K562 (cell line): Measurements from ENCODE around the gene SLC25A21. TPM values are rescaled to one million over a fixed set of nuclear protein-coding genes. Genes with fewer than 3 reads are reported as not detected.

Source experiments
- CBFB ChIP-seq: sonication (generic); formaldehyde crosslinking; IDR thresholded peaks from 2 replicates; pipeline ENCODE4 v1.4.0; 2020; ENCODE audit warnings: mild to moderate bottlenecking, missing genetic modification reagents
- FUS ChIP-seq: fragments of 200-400 bp; formaldehyde crosslinking; optimal IDR thresholded peaks from 2 replicates; pipeline ENCODE3; 2017; ENCODE audit warnings: low read depth, low read length
- ZBTB40 ChIP-seq, 2 experiments: fragments of 450-650 bp in 1 of 2; sonication (generic) in 1 of 2; formaldehyde crosslinking in 1 of 2; IDR thresholded peaks; 2 replicates each; pipeline versions ENCODE4 v1.7.1 to v1.9.0; 2016 to 2022; ENCODE audit warnings: inconsistent platforms in 1 of 2, mild to moderate bottlenecking in 1 of 2, missing genetic modification reagents in 1 of 2
- ZNF24 ChIP-seq: fragments of 450-650 bp; IDR thresholded peaks from 2 replicates; pipeline ENCODE4 v1.6.1; 2016
- ZNF41 ChIP-seq: fragments of 250-450 bp; sonication (Bioruptor Pico); conservative IDR thresholded peaks from 2 replicates; pipeline ENCODE4 v1.4.0; 2020; ENCODE audit warnings: mild to moderate bottlenecking
- ZNF785 ChIP-seq: fragments of 250-450 bp; sonication (Bioruptor Pico); IDR thresholded peaks from 2 replicates; pipeline ENCODE4 v1.4.0; 2020; ENCODE audit warnings: mild to moderate bottlenecking
- polyA plus RNA-seq, 8 experiments: library from polyadenylated mRNA; depleted of rRNA in 4 of 8; stranded (reverse) in 5 of 8; unstranded in 3 of 8; fragments of >200 nt; fragmentation: Nextera tagmentation in 2 of 8; fragmentation: Illumina TruSeq in 1 of 8; extraction: Ambion mirVana in 2 of 8; extraction: Trizol in 1 of 8; gene quantifications; 2 replicates each; pipeline versions ENCODE4 v1.2.1 to v1.2.3, GENCODE V29; 2011 to 2014; ENCODE audit warnings: inconsistent platforms in 1 of 8, missing spikeins in 1 of 8
- total RNA-seq, 7 experiments: library from RNA; depleted of rRNA in 6 of 7; stranded (reverse); fragments of >200 nt in 6 of 7; fragmentation: Illumina TruSeq in 2 of 7; extraction: Trizol in 2 of 7; gene quantifications; 2 replicates each; pipeline versions ENCODE4 v1.2.1 to v1.2.3, GENCODE V29; 2011 to 2021; ENCODE audit warnings: low replicate concordance in 1 of 7

The SLC25A21 gene
- total and polyA plus RNA-seq, 9 of the 15 experiments (the other 6 are each of a cell fraction or from before 2014, with no cell fraction given) = 15.2 to 46.7 (median 28.7) TPM

GRCh38 chr14:37098132-37098531 lies 74.3 kb downstream of the SLC25A21 start (continued):
- no peak for TF ChIP-seq ZBTB40 (IDR thresholded peaks at IDR 0.05)
- TF ChIP-seq ZBTB40 (CRISPR knock-in tag; IDR thresholded peaks at IDR 0.05) = no peak
- no peak for TF ChIP-seq ZNF24
- TF ChIP-seq FUS = no peak
- TF ChIP-seq ZNF785 (CRISPR knock-in tag) = no peak
- no peak for TF ChIP-seq ZNF41
- no peak for TF ChIP-seq CBFB (CRISPR knock-in tag)
